HCT116 (cell line): ENCODE results near the gene ANKRD10. TPM values are rescaled to one million over a fixed set of nuclear protein-coding genes. Genes with fewer than 3 reads are reported as not detected.

Experiments
- ATAC-seq: fragments of 200-7000 bp; cut with Tn5 transposase; 2 replicates; pipeline ENCODE4 v1.9.1; 2020; ENCODE audit warnings: mild to moderate bottlenecking, moderate library complexity
- BruUV-seq: library from RNA; stranded (reverse); fragments of 400-500 nt; replicated peaks from 2 replicates; lab custom pipeline; 2021; lab: Mats Ljungman, UMichigan
- CTCF ChIA-PET: fragments of 300-600 bp; sonication (Branson Sonifier 250); formaldehyde crosslinking; loops from one replicate; lab custom pipeline; 2021; ENCODE audit warnings: antibody characterized with exemption; lab: Charles Lee
- POLR2A ChIA-PET: fragments of 300-600, 350-600 bp; sonication (Branson Sonifier 250); formaldehyde crosslinking; loops from one replicate; lab custom pipeline; 2021; ENCODE audit warnings: antibody characterized with exemption; lab: Charles Lee
- RAD21 ChIA-PET, 2 experiments: fragments of 300-600 bp; sonication (Branson Sonifier 250); formaldehyde crosslinking; loops; one replicate each; lab custom pipeline; 2023; ENCODE audit warnings: low total read pairs in 2 of 2; ENCODE audit not compliant: uncharacterized antibody in 2 of 2, unreplicated experiment in 2 of 2, low non-redundant PET in 1 of 2; lab: Charles Lee
- DNase-seq: peaks from one replicate; pipeline ENCODE4 v3.0.0-alpha.2; 2010; ENCODE audit warnings: low read depth, low spot score
- H2AFZ ChIP-seq: fragments of 200-600 bp; shearing (Covaris generic), sonication (generic); 2 replicates; pipeline ENCODE4 v1.6.1; 2017; ENCODE audit warnings: low read depth, mixed run types, mixed read lengths, antibody characterized with exemption, low read length; ENCODE audit not compliant: poor library complexity, severe bottlenecking
- H3K27ac ChIP-seq: 2 replicates; pipeline ENCODE4 v1.5.1; 2012; ENCODE audit warnings: low read depth, low read length
- H3K27me3 ChIP-seq: fragments of 200-600 bp; sonication (generic); 2 replicates; pipeline ENCODE4 v1.6.1; 2016; ENCODE audit warnings: mixed run types, low read length, mixed read lengths; ENCODE audit not compliant: insufficient read depth
- H3K36me3 ChIP-seq, 2 experiments: fragments of 200-500 bp in 1 of 2; fragments of 200-600 bp in 1 of 2; sonication (Bioruptor generic) in 1 of 2; sonication (generic) in 1 of 2; 2 replicates each; pipeline versions ENCODE4 v1.5.1 to v1.6.1; 2014 to 2016; ENCODE audit warnings: low read length in 2 of 2, inconsistent platforms in 1 of 2, mixed read lengths in 1 of 2, mixed run types in 1 of 2; ENCODE audit not compliant: insufficient read depth in 2 of 2, control insufficient read depth in 1 of 2
- H3K4me1 ChIP-seq, 2 experiments: fragments of 200-600 bp in 1 of 2; sonication (generic) in 1 of 2; 2 replicates each; pipeline versions ENCODE4 v1.5.1 to v1.6.1; 2012 to 2017; ENCODE audit warnings: low read length in 2 of 2, inconsistent platforms in 1 of 2, mild to moderate bottlenecking in 1 of 2, mixed read lengths in 1 of 2, mixed run types in 1 of 2, moderate library complexity in 1 of 2; ENCODE audit not compliant: insufficient read depth in 2 of 2, control insufficient read depth in 1 of 2
- H3K4me2 ChIP-seq: fragments of 200-600 bp; sonication (generic); 2 replicates; pipeline ENCODE4 v1.6.1; 2017; ENCODE audit warnings: mixed run types, low read length, mixed read lengths
- H3K4me3 ChIP-seq, 2 experiments: fragments of 200-600 bp in 1 of 2; sonication (generic) in 1 of 2; replicated peaks in 1 of 2; 2 replicates each; pipeline ENCODE4 v1.5.1; 2011 to 2016; ENCODE audit warnings: low read length in 2 of 2, control low read depth in 1 of 2, low read depth in 1 of 2, mild to moderate bottlenecking in 1 of 2, mixed read lengths in 1 of 2, mixed run types in 1 of 2
- H3K79me2 ChIP-seq: fragments of 200-600 bp; sonication (generic); 2 replicates; pipeline ENCODE4 v1.6.1; 2017; ENCODE audit warnings: mild to moderate bottlenecking, mixed run types, low read length, moderate library complexity, mixed read lengths; ENCODE audit not compliant: insufficient read depth
- H3K9ac ChIP-seq: fragments of 200-600 bp; sonication (generic); 2 replicates; pipeline ENCODE4 v1.6.1; 2016; ENCODE audit warnings: low read length, mixed read lengths
- H3K9me2 ChIP-seq: fragments of 200-600 bp; sonication (generic), shearing (Covaris generic); 2 replicates; pipeline ENCODE4 v1.6.1; 2017; ENCODE audit warnings: mixed run types, mild to moderate bottlenecking, moderate library complexity; ENCODE audit not compliant: insufficient read depth
- H3K9me3 ChIP-seq, 2 experiments: fragments of 200-500 bp in 1 of 2; fragments of 200-600 bp in 1 of 2; sonication (Bioruptor generic) in 1 of 2; sonication (generic) in 1 of 2; 2 replicates each; pipeline ENCODE4 v1.6.1; 2014 to 2017; ENCODE audit warnings: low read length in 2 of 2, mixed read lengths in 2 of 2, inconsistent platforms in 1 of 2, low read depth in 1 of 2, mild to moderate bottlenecking in 1 of 2, mixed run types in 1 of 2, moderate library complexity in 1 of 2; ENCODE audit not compliant: control insufficient read depth in 1 of 2, insufficient read depth in 1 of 2
- H4K20me1 ChIP-seq: fragments of 200-600 bp; sonication (generic), shearing (Covaris generic); 2 replicates; pipeline ENCODE4 v1.6.1; 2017; ENCODE audit warnings: mixed run types, mild to moderate bottlenecking, moderate library complexity; ENCODE audit not compliant: insufficient read depth
- EGR1 ChIP-seq: IDR thresholded peaks from 2 replicates; pipeline ENCODE4 v1.6.1; 2012; ENCODE audit warnings: low read depth
- JUND ChIP-seq: IDR thresholded peaks from 2 replicates; pipeline ENCODE4 v1.6.1; 2012
- RAD21 ChIP-seq: IDR thresholded peaks from 2 replicates; pipeline ENCODE4 v1.6.1; 2012; ENCODE audit warnings: low read depth, mild to moderate bottlenecking
- SIN3A ChIP-seq: IDR thresholded peaks from 2 replicates; pipeline ENCODE4 v1.6.1; 2012; ENCODE audit warnings: low read depth
- ZBTB33 ChIP-seq: IDR thresholded peaks from 2 replicates; pipeline ENCODE4 v1.6.1; 2011; ENCODE audit warnings: mild to moderate bottlenecking, low read length, moderate library complexity; ENCODE audit not compliant: insufficient replicate concordance; ENCODE audit errors: extremely low read depth
- intact Hi-C: fragments of 100-400 bp; cut with micrococcal nuclease; formaldehyde crosslinking; loops from 2 replicates; pipeline ENCODE4 v1.10.0; 2022
- total RNA-seq: library from RNA; stranded (reverse); gene quantifications from one replicate; pipeline ENCODE4 v1.2.1, GENCODE V29; 2021; ENCODE audit not compliant: unreplicated experiment

The ANKRD10 gene
- total RNA-seq, 1 experiment from 2014 or later: 173 TPM

DNA sequence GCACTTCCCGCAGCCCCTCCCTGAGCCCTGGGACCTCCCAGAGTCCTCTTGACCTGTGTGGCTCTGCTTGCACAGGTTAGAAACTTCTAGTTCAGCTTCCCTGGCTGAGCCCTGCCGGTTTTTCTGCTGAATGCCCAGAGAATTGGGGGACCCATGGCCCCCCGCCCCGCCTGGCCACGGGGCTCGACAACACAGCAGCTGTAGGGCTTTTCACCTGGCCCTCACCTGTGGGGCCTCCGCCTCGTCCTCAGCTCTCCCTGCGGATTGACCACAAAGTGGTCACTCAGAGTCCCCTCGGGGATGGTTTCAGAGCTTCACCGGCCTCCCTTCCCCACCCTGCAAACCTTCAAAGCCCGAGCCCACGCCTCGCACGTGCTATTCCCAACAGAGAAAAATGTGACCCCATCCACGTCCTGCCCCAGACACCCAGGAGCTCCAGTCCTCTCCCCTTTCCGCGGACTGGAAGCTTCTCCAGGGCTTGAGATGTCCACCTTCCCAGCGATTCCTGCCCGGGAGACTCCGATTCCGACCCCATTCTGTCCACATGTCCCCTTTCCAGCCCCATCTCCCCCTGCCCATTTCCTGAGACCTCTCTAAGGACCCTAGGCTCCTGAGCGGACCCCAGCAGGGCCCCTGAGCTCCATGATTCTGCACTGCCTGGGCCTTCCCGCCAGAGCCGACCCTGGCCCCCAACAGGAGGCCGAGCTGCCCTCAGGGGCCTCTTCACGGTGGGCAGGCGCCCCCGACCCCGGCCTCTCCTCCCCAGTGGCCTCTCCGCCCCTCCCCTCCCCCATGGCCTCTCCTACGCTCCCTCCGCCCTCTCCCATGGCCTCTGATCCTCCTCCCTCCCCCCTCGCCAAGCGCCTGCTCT is 41.9 kb downstream of the ANKRD10 start:
- ATAC-seq: no peak
- Histone ChIP-seq H3K4me1 (peaks cover 21 to 61% of the 10 kb centered on the region in 2 experiments), H3K9me2 (no peaks in the 10 kb centered on the region), H3K79me2 (no peaks in the 10 kb centered on the region), H3K9me3 (no peaks in the 10 kb centered on the region), H3K27ac (no peak overlapping the region), H3K27me3 (no peaks in the 10 kb centered on the region), H2AFZ (no peak overlapping the region), H4K20me1 (no peaks in the 10 kb centered on the region), H3K9ac (no peak overlapping the region), H3K4me2 (no peak overlapping the region), H3K36me3 (no peaks in the 10 kb centered on the region), H3K4me3 (no peak overlapping the region)
- no peak for DNase-seq
- ChIA-PET RAD21 (no interaction called here), POLR2A (interaction anchor here (1.0 kb wide), 1 partner anchor 160 kb away, joined by 5 read pairs; no protein-coding TSS in a partner anchor), CTCF (no interaction called here)
- intact Hi-C loops: no loop called here
- TF ChIP-seq EGR1: no peak
- TF ChIP-seq SIN3A: no peak
- TF ChIP-seq JUND: no peak
- no peak for TF ChIP-seq ZBTB33
- TF ChIP-seq RAD21: no peak
- no TSS peak for BruUV-seq
